Adrenal gland (tissue), 12 donors: Measurements from ENCODE around the gene PRAMEF18. TPM values are rescaled to one million over a fixed set of nuclear protein-coding genes. Genes with fewer than 3 reads are reported as not detected.
"Not testable (repeated sequence)": the region's sequence is repeated elsewhere in the genome, so short reads cannot be mapped to it uniquely, and the experiment has no call there.

ENCODE experiments used
- DNase-seq, 7 donors: peaks; one replicate each; pipeline ENCODE4 v3.0.0-alpha.2; 2019 to 2020
- H3K27ac ChIP-seq, 5 donors: fragments of 200-600 bp; sonication (generic) in 4 of 5; 1 replicate in 3 of 5; 2 replicates in 2 of 5; pipeline versions ENCODE4 v1.5.1 to v1.8.0; 2016 to 2020; ENCODE audit warnings: mild to moderate bottlenecking in 1 of 5
- H3K27me3 ChIP-seq: fragments of 200-600 bp; 2 replicates; pipeline ENCODE4 v1.8.0; 2021
- H3K36me3 ChIP-seq, 2 donors: fragments of 200-600 bp; replicated peaks in 1 of 2; 1 replicate in 1 of 2; 2 replicates in 1 of 2; pipeline versions ENCODE4 v1.5.1 to v1.8.0; 2018 to 2022
- H3K4me1 ChIP-seq, 2 donors: fragments of 200-600 bp; replicated peaks in 1 of 2; 1 replicate in 1 of 2; 2 replicates in 1 of 2; pipeline versions ENCODE4 v1.5.1 to v1.8.0; 2018 to 2021
- H3K4me3 ChIP-seq, 4 donors: fragments of 200-600 bp; sonication (generic) in 3 of 4; one replicate each; pipeline ENCODE4 v1.5.1; 2016 to 2018
- H3K9me3 ChIP-seq, 3 donors: fragments of 200-600 bp; sonication (generic) in 1 of 3; replicated peaks in 1 of 3; 1 replicate in 2 of 3; 2 replicates in 1 of 3; pipeline versions ENCODE4 v1.5.1 to v1.8.0; 2016 to 2021
- POLR2A ChIP-seq, 2 donors: fragments of 450-650 bp; IDR thresholded peaks; one replicate each; pipeline ENCODE4 v1.6.1; 2017; ENCODE audit warnings: antibody characterized with exemption in 2 of 2, mild to moderate bottlenecking in 2 of 2, moderate library complexity in 1 of 2
- WGBS, 4 donors: extraction: QIAGEN DNeasy Blood & Tissue Kit in 2 of 4; methylation state at CpG; one replicate each; pipeline versions ENCODE4 v1.1.5 to v1.1.7; 2013 to 2017; 5-methylcytosine and 5-hydroxymethylcytosine counted together
- intact Hi-C, 2 donors: fragments of 100-400 bp; cut with DNase I; formaldehyde crosslinking; loops; one replicate each; pipeline versions ENCODE4 v1.14.1 to v1.15.0; 2022 to 2023
- polyA plus RNA-seq, 3 donors: library from polyadenylated mRNA; stranded (reverse); fragments of 200-250 nt in 2 of 3; fragments of 350-450 nt in 1 of 3; fragmentation: Illumina TruSeq in 1 of 3; extraction: RNeasy Lipid Tissue Mini Kit (QIAGEN cat#74804) in 1 of 3; gene quantifications; one replicate each; pipeline ENCODE4 v1.2.3, GENCODE V29; 2013 to 2014
- total RNA-seq, 9 donors: library from RNA; depleted of rRNA in 4 of 9; stranded (reverse); fragments of >200 nt in 4 of 9; fragments of 120-200 nt in 1 of 9; fragmentation: NEBNext Ultra II Directional in 1 of 9; extraction: Animal tissue kit (Norgen Biotek cat#: 25700) in 1 of 9; gene quantifications; one replicate each; pipeline versions ENCODE4 v1.1.0 to v1.2.4, GENCODE V29; 2013 to 2023
- TF ChIP-seq, protein P1 (sequence below), 6 experiments: fragments of 450-650 bp in 4 of 6; fragments of 200-600 bp in 2 of 6; sonication (generic) in 1 of 6; IDR thresholded peaks; 1 replicate in 5 of 6; 2 replicates in 1 of 6; pipeline versions ENCODE4 v1.5.1 to v1.8.0; 2016 to 2021; ENCODE audit warnings: antibody characterized with exemption in 6 of 6, mild to moderate bottlenecking in 2 of 6, moderate library complexity in 1 of 6
- donor health status: healthy with polysubstance abuse.
- donor health status: Bipolar disorder and iron deficiency.
- donor health status: DM: yes; HTN: yes; CAD: no.
- donor health status: DM: no; HTN: no; CAD: no.
- donor health status: DM: no; HTN: no; CAD: no.
- donor health status: DM: yes; HTN: yes; CAD: no.

The PRAMEF18 gene
- total and polyA plus RNA-seq, 12 donors: not detected

- H3K9me3 ChIP-seq, H3K36me3 ChIP-seq, intact Hi-C loops, H3K27me3 ChIP-seq, H3K4me3 ChIP-seq, H3K4me1 ChIP-seq, H3K27ac ChIP-seq: not testable (repeated sequence)
- WGBS, 4 donors: 48 to 77% (median 61%) methylated on average over 2 of the region's 2 CpGs
- DNase-seq: peak in 1 of 7 donors; percentile 6
Measured at GRCh38 chr1:13232056-13232455, 6.1 kb upstream of the PRAMEF18 start.

GRCh38 chr1:13231061-13231750 is 5.3 kb upstream of the PRAMEF18 start:
- H3K36me3 ChIP-seq, H3K9me3 ChIP-seq, H3K27me3 ChIP-seq, H3K4me3 ChIP-seq, DNase-seq, H3K4me1 ChIP-seq, intact Hi-C loops, H3K27ac ChIP-seq: not testable (repeated sequence)
- 73 to 77% (median 74%) methylated on average over 7 of the region's 7 CpGs for WGBS, 4 donors

- DNase-seq, intact Hi-C loops: not testable (repeated sequence)
Measured at GRCh38 chr1:13230601-13231000, 4.6 kb upstream of the PRAMEF18 start.

GRCh38 chr1:13230096-13230495 is 4.1 kb upstream of the PRAMEF18 start:
- H3K4me1 ChIP-seq, H3K27me3 ChIP-seq, intact Hi-C loops, H3K27ac ChIP-seq, H3K9me3 ChIP-seq, H3K4me3 ChIP-seq, H3K36me3 ChIP-seq: not testable (repeated sequence)
- 75 to 83% (median 80%) methylated on average over 5 of the region's 5 CpGs for WGBS, 4 donors
- DNase-seq: peak in 1 of 7 donors; percentile 8

More at GRCh38 chr1:13230601-13231000, 4.6 kb upstream of the PRAMEF18 start:
- H3K4me1 ChIP-seq, H3K9me3 ChIP-seq, H3K36me3 ChIP-seq, H3K4me3 ChIP-seq, H3K27ac ChIP-seq, H3K27me3 ChIP-seq: not testable (repeated sequence)
- 71 to 86% (median 77%) methylated on average over 2 of the region's 2 CpGs for WGBS, 4 donors

DNA sequence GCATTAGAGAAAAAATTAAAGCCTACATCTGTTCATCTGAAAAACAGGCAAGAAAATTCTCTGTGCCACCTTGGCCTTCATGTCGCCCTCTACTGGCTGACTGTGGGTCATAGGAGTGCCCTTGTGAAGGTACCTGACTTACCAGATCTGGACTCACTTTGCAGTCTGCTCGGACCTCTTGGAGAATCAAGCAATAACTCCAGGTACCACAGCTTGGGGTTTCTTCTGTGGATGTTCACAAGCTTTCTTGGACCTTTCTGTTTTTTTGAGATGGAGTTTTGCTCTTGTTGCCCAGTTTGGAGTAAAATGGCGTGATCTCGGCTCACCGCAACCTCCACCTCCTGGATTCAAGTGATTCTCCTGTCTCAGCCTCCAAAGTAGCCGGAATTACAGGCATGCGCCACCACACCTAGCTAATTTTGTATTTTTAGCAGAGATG is 2.4 kb upstream of the PRAMEF18 start:
- WGBS, 4 donors: 71 to 81% (median 72%) methylated on average over 7 of the region's 7 CpGs
- Histone ChIP-seq H3K36me3 (no peaks in the 10 kb centered on the region), H3K4me1 (no peaks in the 10 kb centered on the region), H3K27me3 (peaks cover 7% of the 10 kb centered on the region), H3K9me3 (no peaks in the 10 kb centered on the region), H3K4me3 (no peak overlapping the region), H3K27ac (no peak overlapping the region)
- TF ChIP-seq, protein P1, sequence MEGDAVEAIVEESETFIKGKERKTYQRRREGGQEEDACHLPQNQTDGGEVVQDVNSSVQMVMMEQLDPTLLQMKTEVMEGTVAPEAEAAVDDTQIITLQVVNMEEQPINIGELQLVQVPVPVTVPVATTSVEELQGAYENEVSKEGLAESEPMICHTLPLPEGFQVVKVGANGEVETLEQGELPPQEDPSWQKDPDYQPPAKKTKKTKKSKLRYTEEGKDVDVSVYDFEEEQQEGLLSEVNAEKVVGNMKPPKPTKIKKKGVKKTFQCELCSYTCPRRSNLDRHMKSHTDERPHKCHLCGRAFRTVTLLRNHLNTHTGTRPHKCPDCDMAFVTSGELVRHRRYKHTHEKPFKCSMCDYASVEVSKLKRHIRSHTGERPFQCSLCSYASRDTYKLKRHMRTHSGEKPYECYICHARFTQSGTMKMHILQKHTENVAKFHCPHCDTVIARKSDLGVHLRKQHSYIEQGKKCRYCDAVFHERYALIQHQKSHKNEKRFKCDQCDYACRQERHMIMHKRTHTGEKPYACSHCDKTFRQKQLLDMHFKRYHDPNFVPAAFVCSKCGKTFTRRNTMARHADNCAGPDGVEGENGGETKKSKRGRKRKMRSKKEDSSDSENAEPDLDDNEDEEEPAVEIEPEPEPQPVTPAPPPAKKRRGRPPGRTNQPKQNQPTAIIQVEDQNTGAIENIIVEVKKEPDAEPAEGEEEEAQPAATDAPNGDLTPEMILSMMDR (IDR thresholded peaks at IDR 0.05): peak in 4 of 6 experiments; percentile 11 to 55 (median 35)
- TF ChIP-seq POLR2A (IDR thresholded peaks at IDR 0.05): no peak
- DNase-seq: peak in 5 of 7 donors; percentile 12 to 66 (median 52)
- intact Hi-C loops: no loop called here

GRCh38 chr1:13227271-13228055 is 1.5 kb upstream of the PRAMEF18 start:
- H3K9me3 ChIP-seq, H3K27me3 ChIP-seq, H3K36me3 ChIP-seq, DNase-seq, H3K27ac ChIP-seq, H3K4me1 ChIP-seq, intact Hi-C loops, H3K4me3 ChIP-seq: not testable (repeated sequence)
- WGBS, 4 donors: 83 to 88% (median 87%) methylated on average over 8 of the region's 8 CpGs
